GM19438 (cell line): ENCODE measurements around the gene ZCWPW1.

ENCODE experiments used
- ATAC-seq: cut with Tn5 transposase; IDR thresholded peaks from one replicate; pipeline ENCODE4 v1.9.1; 2021; ENCODE audit warnings: low read depth; ENCODE audit not compliant: unreplicated experiment

ZCWPW1 gene, protein sequence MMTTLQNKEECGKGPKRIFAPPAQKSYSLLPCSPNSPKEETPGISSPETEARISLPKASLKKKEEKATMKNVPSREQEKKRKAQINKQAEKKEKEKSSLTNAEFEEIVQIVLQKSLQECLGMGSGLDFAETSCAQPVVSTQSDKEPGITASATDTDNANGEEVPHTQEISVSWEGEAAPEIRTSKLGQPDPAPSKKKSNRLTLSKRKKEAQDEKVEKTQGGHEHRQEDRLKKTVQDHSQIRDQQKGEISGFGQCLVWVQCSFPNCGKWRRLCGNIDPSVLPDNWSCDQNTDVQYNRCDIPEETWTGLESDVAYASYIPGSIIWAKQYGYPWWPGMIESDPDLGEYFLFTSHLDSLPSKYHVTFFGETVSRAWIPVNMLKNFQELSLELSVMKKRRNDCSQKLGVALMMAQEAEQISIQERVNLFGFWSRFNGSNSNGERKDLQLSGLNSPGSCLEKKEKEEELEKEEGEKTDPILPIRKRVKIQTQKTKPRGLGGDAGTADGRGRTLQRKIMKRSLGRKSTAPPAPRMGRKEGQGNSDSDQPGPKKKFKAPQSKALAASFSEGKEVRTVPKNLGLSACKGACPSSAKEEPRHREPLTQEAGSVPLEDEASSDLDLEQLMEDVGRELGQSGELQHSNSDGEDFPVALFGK

DNA sequence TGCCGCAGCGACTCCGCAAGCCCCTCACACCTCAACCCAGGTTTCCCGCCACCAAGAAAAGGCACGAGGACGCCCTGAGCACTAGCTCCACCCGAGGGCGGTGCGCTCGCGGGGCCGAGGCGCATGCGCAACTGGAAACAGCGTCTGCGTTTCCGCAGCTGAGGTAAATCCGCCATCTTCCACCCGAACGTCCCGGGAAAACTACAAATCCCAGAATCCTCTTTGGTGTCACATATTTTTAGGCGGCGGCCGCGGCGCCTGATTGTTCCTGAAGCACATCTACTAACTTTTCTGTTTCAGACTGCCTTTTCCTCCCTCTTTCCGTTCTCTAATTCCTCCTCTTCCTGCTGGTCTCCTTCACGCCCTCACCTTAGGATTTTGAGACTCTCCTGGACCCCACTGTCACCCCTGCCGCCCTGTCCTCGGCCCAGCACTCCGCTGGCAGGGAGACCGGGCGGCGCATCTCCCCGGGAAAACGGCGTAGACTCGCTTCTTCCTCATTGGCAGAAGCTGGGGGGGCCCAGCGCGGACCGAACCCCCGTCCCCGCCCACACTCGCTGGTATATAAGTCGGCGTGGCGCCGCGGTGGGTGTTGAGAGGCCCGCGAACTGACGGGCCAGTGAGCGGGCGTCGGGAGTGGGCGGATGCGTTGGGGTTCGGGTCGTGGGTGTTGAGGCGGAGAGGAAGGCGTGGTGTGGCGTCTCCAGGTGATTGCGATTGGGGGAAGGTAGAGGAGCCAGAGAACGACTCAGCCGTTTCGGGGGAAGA, at the start of gene ZCWPW1:
Gene ZCWPW1, minus strand, starts transcription at position 505 of the 768 bp plus-strand sequence. CDS start 8,054 bp downstream, outside the sequence.
- ATAC-seq, result peak; percentile 53

DNA sequence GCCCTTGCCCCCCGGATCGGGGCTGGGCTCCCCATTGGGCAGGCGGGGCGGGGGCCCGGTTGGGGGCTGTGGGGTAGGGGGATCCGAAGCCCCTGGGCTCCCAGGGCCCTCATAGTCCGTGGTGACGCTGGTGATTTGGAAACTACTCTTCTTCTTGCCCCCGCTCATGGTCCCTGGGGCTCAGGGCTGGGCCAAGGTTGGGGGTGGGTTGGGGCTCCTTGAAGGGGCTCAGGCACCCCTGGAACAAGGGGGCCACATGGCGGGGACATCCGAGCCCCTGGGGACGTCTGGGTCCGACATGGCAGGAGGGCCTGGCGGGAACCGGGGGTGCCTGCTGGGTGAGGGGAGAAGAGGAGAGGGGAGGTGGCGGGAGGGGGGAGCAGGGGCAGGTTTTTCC, 49.4 kb upstream of the ZCWPW1 start:
- no peak for ATAC-seq

DNA sequence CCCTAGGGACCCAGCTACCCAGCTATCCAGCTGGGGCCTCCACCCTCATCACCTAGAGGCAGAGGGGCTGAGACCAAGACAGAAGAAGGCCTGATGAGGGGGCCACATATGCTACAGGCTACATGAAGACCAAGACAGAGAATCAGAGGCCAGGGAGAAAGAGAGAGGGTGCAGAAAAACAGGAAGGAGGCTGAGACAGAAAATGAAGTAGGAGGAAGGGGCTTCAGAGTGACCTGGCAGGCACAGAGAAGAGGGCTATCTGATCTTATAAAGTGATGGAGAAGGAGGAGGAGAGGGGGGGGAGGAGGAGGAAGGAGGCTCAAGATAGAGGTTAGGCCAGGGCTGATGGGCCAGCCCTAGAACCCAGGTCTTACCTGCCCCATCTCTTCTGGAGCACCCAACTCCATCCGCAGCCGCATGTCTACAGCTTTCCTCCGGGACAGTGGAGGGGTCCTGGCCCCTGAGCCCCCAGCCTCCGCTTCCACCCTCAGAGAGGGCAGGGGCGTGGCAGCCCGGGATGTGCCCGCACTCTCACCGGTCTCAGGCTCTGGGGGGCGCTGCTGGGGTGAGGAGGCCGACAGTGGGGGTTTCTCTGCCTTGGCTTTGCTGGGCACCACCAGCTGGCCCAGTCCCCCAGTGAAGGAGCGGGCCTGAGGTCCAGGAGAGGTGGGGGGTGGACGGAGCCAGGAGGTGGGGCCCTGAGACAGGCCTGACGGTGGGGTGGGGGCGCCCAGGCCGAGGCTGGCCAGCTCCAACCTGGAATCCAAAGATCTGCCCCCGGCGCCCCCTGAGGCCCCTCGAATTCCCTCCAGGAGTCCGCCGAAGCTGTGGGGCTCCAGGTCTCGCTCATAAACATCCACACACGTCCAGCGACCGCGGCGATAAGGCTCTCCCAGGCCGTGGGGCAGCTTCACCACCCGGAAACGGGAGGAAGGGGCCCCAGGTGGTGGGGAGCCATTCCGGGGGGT, 48.7 kb upstream of the ZCWPW1 start:
- ATAC-seq, result no peak

DNA sequence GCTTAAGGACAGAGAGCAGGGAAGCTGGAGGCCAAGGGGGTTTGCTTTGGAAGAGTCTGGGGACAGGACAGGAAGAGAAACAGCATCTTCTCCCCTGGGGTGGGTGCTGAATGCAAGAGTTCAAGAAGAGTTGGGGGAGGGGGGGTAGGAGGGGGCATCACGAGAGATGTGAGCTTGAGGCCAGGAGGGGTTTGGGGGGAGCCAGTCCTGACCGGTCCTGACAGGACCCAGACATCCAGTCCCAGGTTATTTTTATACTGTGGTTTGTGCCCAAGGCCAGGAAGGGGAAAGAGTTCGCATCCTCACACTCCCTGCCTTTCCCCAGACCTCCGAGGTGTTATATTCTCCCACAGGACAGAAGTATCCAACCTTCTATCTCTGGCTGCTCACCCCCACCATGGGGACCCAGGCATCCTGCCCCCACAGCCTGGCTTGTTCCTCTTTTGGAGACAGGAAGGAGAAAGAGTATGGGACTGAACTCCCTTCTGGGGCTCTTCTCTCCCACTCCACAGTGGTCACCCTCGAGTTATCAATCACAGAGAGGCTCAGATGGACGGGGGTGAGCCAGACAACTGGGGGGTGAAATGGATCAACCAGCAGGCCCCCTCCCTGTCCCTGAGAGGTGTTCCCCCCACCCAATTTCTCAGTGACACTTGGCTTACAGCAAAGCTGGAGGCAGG, 47.7 kb upstream of the ZCWPW1 start:
- no peak for ATAC-seq

DNA sequence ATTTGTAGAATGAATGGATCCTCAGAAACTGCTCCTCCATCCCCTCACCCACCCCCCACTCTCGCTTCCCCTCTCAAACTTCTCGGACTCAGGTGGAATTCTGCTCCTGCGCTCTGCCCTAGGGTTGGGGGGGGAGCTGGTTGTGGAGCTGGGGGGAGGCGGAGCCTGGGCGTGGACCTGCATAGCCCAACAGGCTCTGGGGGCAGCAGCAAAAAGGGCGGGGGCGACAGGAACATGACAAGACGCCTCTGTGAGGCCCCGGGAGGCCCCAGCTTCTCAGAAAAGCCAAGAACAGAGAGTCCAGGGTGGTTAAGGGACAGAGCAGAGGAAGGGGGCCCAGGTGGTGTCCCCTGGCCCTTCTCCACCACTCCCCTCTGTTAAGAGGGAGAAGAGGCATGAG, 47.0 kb upstream of the ZCWPW1 start:
- ATAC-seq, result no peak

DNA sequence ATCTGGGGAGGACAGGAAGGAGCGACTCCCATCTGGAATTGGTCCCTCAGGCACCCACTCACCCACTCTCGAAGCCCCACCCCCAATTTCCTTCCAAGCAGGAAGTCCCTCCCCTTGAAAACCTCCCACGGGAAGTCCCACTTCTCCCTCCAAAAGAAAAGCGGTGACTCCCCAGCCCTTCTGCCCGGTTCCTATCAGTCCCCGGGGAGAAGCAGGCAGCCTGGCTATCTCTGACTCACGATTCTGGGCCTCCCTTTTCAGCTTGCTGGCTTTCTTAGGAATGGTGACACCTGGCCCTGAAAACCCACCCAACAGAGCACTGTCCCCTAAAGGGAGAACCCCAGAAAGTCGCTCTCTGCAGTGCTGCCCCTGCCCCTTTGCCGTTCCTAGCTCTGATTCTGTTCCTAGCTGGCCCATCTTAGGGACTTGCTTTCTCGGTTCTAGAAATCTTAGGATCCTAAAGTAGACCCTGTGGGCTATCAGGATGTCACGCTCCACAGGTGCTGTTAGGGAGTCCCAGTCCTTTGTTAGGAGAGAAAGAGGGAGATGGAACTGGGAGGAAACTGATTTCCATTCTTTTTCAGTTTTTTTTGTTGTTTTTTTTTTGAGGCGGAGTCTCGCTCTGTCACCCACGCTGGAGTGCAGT, 44.5 kb upstream of the ZCWPW1 start:
- no peak for ATAC-seq

DNA sequence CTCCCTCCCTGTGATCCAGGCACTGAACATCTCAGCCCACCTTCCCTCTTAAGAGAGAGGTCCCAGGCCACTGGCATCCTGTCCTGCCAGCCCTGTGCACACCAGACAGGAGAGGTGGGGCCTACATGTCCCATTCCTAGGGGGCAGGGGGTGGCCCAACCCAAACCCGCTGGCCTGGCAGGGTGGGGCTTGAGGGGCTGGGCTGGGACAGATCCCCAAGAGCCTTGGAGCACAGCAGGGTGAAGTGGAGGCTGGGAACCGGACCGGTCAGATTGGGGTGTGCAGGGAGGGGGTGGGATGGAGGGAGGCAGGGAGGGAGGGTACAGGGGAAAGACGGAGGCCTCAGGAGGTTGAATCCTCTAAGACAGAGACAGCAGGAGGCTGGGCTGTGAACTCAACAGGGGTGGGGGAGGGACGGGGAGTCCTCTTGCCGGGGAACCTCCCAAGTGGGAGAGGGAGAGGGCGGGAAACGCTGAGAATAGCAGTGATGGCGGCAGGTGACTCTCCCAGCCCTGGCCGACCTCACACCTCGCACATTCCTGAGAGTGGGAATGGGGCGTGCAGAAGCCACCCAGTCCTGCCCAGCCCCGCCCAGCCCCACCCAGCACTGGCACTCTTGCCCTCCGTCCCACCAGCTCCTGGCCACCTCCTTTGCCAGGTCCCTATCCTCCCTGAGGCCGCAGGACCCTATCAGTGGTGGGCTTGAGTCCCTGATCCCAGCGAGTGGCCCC, 43.8 kb upstream of the ZCWPW1 start:
- ATAC-seq, result no peak

DNA sequence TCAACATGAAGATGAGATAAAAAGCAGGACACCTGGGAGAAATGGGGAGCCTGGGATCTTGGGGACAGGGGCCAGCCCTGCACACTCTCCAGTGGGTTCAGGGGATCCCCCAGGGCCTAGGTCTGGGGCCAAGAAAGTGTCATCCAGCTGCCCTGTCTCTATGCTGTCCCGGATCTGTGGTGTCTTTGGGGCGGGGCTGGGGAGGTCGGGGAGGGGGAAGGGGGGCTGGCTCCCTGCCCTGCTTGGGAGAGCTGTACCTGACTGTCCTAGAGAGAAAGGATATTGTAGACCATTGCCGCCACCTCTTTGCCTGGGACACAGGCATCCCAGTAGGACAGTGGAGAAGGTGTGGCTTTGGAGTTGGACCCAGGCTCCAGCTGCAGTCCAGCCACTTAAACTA, 42.5 kb upstream of the ZCWPW1 start:
- ATAC-seq, result no peak

DNA sequence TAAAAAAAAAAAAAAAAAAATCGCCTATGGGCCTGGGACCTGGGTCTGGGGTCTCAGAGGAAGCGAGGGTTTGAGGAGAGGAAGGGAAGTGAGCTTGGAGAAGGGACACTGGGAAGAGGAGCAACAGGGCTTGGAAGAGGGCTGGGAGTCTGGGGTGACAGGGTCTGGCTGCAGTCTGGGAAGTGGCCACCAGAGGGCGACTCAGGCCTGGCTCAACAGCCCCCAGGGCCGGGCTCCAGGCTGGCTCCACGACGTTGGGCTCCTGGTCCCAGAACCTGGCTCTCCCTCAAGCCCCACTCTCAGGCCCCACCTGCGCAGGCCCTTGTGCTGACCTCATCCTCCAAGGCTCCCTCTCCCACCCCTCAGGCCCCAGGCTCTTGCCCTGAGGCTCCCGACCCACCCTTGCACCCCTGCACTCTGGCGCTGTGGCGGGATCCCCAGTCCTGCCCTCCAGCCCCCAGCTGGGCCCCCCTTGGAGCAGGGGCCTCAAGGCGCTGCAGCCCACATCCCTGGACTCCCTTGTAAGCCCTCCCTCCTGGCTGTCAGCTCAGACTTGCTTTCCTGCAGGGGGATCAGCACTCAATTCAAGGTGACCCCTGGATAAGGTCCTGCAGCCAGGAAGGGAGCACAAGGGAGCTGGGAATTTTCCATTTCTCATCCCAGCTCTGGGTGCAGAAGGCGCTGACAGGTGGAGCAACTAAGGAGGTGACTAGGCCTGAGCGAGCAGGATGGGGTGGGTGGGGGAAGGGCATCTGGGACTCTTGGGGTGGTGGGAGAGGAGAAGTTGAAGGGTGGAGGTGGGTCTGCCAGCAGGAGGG, 40.9 kb upstream of the ZCWPW1 start:
- ATAC-seq, result no peak

DNA sequence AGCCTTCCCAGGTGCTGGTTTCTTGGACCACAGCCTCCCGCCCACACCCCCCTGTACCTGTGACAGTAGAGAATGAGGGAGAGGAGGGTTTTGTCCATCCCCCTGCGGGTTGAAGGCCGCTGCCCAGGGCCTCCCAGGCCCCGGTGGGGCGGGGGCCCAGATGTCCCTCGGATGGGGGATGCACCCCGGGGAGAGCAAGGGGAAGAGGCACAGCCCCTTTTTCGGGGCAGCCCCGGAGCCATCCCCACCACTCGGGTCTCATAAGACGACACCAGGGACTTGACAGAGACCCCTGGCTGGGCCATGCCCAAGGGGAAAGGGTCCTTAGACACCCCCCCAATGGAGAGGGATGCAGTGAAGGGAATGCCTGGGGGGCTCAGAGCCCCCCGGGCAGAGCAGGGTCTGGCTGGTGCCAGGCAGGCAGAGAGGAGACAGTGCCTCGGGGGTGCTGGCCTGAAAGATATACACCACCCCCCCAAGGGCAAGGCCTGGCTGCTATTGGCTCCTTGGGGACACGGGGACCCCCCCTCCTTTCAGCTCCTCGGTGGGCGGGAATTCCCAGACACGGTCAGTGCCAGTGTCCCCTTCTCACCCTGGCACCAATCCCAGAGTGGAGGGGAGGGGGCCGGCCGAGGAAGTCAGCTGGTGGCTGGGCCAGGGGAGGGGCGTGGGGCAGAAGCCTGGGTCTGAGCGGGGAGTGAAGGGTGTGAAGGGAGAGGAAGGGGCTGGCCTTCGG, 39.3 kb upstream of the ZCWPW1 start:
- ATAC-seq, result no peak

DNA sequence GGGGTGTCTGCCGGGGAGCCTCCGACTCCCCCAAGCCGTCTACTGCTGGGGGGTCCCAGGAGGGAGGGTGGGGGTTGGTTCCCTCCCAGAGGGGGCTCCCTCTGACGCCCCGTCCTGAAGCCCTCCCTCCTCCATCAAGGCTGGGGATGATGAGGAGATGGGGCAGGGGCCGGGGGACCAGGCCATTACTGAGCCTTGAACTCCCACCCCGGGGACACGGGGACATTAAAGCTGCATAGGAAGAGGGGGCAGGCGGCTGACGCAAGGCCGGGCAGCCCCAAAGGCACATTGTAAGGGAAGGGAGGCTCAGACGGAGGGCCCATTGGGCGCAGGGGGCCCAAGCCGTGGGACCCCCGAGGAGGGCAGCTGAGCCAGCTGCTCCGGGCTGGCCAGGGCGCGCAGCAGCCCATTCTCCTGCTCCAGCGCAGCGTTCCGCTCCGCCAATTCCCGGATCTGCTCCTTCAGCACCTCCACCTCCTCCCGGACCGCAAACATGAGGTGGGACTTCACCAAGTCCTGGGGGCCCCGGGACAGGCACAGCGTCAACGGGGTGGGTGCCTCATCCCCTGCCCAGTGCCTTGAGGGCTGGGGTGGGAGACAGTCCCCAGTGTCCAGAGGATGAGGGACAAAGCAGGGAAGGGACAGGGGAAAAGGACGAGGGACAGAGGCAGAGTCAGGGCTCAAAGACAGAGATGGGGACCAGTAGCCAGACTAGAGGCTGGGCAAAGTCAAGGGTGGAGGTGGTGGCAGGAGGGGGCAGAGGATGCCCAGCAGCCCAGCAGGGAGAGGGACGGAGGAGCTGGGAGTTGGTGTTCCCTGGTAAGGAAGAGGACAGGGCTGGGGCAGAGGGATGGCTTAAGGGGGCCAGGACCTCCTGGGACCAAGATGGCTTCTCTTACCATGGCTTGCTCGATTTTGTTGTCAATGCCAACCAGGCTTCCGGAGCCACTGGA, 38.4 kb upstream of the ZCWPW1 start:
- ATAC-seq, result no peak

DNA sequence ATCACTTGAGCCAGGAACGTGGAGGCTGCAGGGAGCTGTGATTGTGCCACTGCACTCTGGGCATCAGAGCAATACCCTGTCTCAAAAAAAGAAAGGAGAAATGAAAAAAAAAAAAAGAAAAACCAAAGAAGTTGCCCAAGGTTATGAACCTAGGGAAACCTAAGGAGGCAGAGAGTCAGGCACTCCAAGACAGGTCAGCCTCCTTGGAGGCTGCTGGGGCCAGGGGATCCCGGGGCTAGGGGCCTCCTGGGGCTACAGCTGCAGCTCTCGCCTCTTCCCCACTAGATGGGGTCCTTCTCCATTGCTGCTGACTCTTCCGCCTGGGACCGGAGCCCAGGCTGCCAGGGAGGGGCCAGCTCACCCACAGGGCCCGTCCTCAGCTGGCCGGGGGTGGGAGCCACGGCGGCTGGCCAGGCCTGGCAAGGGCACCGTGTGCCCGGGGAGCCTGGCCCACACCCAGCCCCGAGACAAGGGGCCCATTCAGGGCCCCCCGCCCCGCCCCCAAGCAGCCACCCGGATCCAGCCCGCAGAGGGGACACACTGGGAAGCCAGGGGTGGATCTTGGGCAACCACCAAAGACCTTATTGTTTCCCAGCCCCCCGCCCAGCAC, 37.3 kb upstream of the ZCWPW1 start:
- no peak for ATAC-seq

DNA sequence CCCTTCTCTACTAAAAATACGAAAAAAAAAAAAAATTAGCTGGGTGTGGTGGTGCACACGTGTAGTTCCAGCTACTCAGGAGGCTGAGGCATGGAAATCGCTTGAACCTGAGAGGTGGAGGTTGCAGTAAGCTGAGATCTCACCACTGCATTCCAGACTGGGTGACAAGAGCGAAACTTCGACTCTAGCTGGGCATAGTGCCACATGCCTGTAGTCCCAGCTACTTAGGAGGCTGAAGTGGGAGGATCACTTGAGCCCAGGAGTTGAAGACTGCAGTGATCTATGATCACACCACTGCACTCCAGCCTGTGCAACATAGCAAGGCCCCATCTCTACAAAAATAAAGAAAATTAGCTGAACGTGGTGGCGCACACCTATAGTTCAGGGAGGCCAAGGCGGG, 36.8 kb upstream of the ZCWPW1 start:
- no peak for ATAC-seq

DNA sequence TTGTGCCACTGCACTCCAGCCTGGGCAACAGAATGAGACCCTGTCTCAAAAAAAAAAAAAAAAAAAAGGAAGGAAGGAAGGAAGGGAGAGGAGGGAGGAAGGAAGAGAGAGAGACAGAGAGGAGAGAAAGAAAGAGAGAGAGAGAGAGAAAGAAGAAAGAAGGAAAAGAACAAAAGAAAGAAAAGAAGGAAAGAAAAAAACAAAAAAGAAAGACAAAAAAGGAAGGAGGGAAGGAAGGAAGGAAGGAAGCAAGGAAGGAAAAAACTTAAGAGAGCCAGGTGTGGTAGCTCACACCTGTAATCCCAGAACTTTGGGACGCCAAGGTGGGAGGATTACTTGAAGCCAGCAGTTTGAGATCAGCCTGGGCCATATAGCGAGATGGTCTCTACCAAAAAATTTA, 36.3 kb upstream of the ZCWPW1 start:
- no peak for ATAC-seq

DNA sequence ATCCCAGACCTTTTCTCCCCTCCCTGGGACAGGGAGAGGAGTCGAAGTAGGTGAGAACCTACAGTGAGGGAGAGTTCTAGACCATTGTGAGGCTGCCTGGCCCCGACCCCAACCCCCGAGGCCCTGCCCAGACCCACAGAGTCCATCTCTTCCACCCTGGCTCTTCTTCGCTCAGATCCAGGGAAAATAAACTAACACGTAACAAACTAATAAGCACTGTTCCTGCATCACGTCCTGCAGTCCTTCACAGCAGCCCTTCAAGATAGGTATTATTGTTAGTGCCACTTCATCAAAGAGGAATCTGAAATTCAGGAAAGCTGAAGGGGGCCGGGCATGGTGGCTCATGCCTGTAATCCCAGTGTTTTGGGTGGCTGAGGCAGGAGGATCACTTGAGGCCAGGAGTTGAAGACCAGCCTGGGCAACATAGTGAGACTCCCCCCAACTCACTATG, 35.7 kb upstream of the ZCWPW1 start, which contains the start of gene SPACDR:
Gene SPACDR, minus strand, starts transcription at position 51 of the 451 bp plus-strand sequence. CDS start 235 bp downstream, outside the sequence.
- ATAC-seq, result no peak
